ENCODE data around the gene TEAD3.

Gene TEAD3

GRCh38 chr6:35492258-35492973, 4.5 kb downstream of the TEAD3 start:
- DNase-seq (ENCODE audit: low read depth) = no peak

GRCh38 chr6:35491558-35492257, 5.2 kb downstream of the TEAD3 start:
- no peak for DNase-seq (ENCODE audit: low read depth)

GRCh38 chr6:35490821-35491557, 5.9 kb downstream of the TEAD3 start:
- no peak for DNase-seq (ENCODE audit: low read depth)

GRCh38 chr6:35489995-35490791, 6.7 kb downstream of the TEAD3 start:
- no peak for DNase-seq (ENCODE audit: low read depth)

- no peak for DNase-seq (ENCODE audit: low read depth)
Observed at GRCh38 chr6:35489066-35489465, 7.8 kb downstream of the TEAD3 start.

DNA sequence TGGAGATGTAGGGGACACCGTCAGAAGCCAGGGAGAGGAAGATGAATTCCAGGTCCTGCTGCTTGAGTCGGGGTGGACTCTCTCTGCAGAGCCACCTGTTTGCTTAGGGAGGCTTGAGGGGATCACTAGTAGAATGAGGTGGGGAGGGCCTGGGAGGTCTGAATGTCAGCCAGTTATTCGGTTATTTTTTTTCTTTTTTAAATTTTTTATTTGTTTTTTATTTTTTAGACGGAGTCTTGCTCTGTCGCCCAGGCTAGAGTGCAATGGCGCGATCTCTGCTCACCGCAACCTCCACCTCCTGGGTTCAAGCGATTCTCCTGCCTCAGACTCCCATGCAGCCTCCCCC, 8.4 kb downstream of the TEAD3 start:
- no peak for DNase-seq (ENCODE audit: low read depth)

GRCh38 chr6:35487658-35488516, 9.0 kb downstream of the TEAD3 start:
- no peak for DNase-seq (ENCODE audit: low read depth)

- DNase-seq (ENCODE audit: low read depth) = no peak
Observed at GRCh38 chr6:35486005-35486925, 10.6 kb downstream of the TEAD3 start.

DNA sequence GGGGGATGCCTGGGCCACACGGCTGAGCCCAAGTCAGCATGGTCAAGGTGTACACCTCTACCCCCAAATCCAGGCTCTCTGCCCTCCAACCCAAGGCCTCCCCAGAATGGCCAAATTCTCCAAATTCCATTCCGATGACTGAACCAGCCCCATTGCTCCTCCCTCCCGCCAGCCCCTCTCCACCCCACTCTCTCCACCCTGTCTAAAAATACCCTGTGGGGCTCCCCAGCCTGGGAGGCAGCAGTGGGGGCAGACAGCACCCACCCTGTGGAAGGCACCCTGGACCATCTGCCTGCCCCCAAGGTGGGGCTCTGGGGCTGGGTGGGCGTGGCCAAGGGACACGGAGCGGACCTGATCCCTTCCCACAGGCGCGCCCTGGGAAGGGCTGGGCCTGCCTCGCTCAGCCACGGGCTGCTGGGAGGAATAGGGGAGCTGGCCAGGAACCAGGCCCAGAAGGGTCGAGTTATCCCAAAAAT, 11.4 kb downstream of the TEAD3 start:
- DNase-seq (ENCODE audit: low read depth) = no peak

DNA sequence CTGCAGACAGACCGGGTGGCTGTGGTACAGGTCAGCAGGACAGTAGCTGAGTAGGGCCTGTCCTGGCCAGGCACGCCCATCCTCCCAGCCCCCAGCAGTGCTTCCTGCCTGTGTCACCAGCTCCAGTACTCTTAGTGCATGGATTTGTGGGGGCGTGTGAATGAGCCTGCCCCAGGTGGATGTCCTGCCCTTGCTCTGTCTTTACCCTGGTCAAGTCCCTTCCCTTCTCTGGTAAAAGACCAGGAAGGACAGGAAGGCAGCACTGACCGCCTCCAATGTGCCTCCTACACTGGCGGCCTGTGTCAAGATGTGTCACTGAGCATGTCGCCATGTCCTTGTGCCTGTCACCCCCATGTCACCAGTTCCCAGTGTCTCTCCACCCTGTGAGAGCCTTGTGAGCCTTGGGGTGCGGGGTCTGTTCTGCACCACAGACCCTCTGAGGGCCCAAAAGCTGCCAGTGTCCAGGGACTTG, 11.9 kb downstream of the TEAD3 start:
- no peak for DNase-seq (ENCODE audit: low read depth)

DNA sequence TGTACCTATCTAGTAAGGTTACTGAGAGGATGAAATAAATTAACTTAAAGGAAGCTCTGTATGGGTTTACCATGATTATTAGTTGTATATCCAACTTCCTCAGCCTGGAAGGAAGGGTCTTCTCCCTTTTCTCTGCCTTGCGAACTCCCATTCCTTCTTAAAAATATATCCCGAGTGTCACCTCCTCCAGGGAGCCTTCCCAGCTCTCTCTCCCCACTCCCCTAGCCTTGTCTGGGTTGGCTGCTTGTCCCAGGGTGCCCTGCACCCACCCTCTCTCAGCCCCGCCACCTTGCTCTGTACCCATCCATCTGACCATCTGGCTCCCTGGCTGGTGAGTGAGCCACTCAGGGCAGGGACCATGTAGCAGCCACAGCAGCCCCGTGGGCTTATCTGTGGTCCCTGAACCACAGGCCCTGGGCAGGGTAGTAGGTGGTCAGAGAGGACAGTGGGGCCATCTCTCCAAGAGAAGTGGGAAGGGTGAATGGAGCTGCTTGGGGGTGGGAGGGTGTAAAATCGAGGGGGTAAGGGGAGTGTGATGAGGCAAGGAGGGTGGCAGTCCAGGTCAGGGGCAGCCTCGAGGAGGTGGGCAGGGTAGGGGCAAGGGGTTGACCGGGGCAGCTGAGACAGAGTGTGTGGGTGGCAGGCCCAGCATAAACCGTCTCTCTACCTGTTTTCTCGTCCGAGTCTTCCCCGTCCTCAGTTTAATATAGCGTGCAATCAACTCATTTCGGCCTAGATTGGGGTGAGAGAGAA, 12.8 kb downstream of the TEAD3 start:
- no peak for DNase-seq (ENCODE audit: low read depth)

DNA sequence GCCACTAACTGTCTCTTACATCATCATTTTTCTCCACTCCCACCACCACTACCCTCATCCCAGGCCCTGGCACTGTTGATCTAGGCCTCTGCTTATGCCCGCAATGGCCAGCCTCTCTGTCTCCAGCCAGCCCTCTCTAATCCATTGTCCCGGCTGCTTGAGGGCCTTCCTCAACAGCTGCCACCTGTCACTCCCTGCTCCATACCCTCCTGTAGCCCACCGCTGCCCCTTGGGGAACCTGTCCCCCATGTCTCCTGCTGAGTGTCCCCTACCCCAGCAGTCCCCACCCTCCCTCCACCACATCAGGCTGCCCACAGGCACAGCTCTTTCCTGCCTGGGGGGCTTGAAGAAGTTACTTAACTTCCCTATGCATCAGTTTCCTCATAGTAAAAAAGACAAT, 13.4 kb downstream of the TEAD3 start:
- no peak for DNase-seq (ENCODE audit: low read depth)

- no peak for DNase-seq (ENCODE audit: low read depth)
Observed at GRCh38 chr6:35483062-35483461, 13.8 kb downstream of the TEAD3 start.

DNA sequence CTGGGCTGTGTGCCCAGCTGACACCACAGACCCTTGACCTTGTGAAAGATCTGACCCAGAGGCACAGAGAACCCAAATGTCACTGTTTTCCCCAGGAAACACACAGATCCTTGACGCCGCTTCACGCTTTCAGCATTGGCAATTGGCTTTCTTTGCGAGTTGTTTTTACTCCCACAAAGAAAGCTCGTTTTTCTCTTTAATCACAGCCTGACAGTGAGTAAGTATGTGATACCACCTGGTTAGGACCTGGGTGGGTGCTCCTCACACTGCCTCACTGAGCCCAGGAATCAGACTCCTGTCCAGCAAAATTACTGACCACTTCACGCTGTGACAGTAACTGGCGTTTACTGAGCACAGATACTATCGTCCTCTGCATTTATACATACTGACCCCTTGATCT, 15.7 kb downstream of the TEAD3 start:
- DNase-seq (ENCODE audit: low read depth) = no peak

DNA sequence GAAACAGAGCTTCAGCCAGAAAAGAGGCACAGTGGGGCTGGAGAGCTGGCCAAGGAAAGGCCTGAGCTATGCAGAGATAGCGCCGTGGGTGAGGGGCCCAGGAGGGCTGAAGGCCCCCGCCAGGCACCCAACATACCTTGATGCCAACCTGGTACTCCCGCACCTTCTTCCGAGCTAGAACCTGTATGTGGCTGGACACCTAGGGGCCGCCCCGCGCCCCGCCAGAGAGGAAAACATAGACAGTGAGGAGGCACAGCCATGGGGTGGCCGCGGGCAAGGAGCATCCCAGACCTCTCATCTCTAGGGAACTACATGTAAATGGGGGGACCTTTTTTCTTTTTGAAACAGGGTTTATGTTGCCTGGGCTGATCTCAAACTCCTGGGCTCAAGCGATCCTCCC, 16.7 kb downstream of the TEAD3 start:
- no peak for DNase-seq (ENCODE audit: low read depth)

GRCh38 chr6:35478259-35478658, 18.6 kb downstream of the TEAD3 start:
- no peak for DNase-seq (ENCODE audit: low read depth)

DNA sequence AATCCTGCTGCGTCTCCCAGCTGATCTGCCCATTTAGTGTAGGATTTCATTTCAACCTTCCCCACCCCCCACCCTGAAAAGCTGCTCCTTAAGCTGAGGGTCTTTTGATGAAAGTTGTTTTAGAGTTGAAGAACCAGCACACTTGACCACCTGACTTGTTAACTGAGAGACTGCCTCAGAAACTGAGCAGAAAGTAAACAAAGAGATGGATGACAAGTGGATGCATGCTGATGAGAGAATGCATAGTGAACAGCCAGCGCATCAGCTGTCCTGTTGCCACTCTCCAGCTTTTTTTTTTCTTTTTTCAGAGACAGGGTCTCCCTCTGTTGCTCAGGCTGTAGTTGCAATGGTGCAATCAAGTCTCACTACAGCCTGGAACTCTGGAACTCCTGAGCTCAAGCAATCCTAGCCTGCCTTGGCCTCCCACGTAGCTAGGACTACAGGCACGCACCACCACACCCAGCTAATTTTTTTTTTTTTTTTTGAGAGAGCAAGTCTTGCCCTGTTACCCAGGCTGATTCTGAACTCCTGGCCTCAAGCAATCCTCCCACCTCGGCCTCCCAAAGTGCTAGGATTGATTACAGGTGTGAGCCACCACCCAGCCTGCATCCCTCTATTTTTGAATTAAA, 19.2 kb downstream of the TEAD3 start:
- DNase-seq (ENCODE audit: low read depth) = no peak

- no peak for DNase-seq (ENCODE audit: low read depth)
Observed at GRCh38 chr6:35477028-35477427, 19.9 kb downstream of the TEAD3 start.

DNA sequence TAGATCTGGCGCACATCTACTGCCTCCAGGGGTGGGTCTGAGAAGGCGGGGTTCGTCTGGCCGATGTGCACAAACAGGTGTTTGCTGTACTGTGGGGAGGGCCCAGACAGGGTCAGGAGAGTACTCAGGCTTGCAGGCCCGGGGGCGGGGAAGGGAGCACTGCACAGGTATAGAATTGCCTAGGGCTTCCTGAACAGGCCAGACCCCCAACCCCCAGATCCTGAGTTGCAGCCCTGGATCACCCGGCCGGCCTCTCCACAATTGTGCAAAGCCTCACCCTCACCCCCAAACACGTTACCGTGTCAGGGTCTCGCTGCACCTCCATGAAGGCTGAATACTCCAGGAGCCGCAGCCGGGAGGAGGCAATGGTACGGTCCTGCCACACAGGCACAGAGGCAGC, 20.9 kb downstream of the TEAD3 start:
- no peak for DNase-seq (ENCODE audit: low read depth)
